SU-DHL-6 (cell line): ENCODE measurements around the gene SMAD7.

Experiments used
- H2AFZ ChIP-seq: fragments of 200-600 bp; sonication (generic); 2 replicates; pipeline ENCODE4 v1.6.1; 2014; ENCODE audit warnings: low read depth, mild to moderate bottlenecking, moderate library complexity, mixed read lengths, antibody characterized with exemption, low read length; ENCODE audit not compliant: severe bottlenecking
- H3F3A ChIP-seq: fragments of 200-600 bp; shearing (Covaris generic); 2 replicates; pipeline ENCODE4 v1.6.0; 2016; ENCODE audit warnings: antibody characterized with exemption, mild to moderate bottlenecking; ENCODE audit not compliant: insufficient read depth
- H3K27ac ChIP-seq: fragments of 200-600 bp; sonication (generic); 2 replicates; pipeline ENCODE4 v1.5.1; 2016; ENCODE audit warnings: low read depth, mild to moderate bottlenecking, low read length, moderate library complexity, mixed read lengths
- H3K27me3 ChIP-seq: fragments of 200-600 bp; sonication (generic), shearing (Covaris generic); 2 replicates; pipeline ENCODE4 v1.6.0; 2014; ENCODE audit warnings: mild to moderate bottlenecking, low read length
- H3K36me3 ChIP-seq: fragments of 200-600 bp; sonication (generic); 2 replicates; pipeline ENCODE4 v1.6.1; 2014; ENCODE audit warnings: mild to moderate bottlenecking, low read length, mixed read lengths
- H3K4me2 ChIP-seq: fragments of 300-600, 200-600 bp; shearing (Covaris generic), sonication (generic); 2 replicates; pipeline ENCODE4 v1.6.0; 2014; ENCODE audit warnings: low read length, low read depth, mild to moderate bottlenecking; ENCODE audit not compliant: poor library complexity, severe bottlenecking
- H3K4me3 ChIP-seq: fragments of 200-600 bp; sonication (generic); 2 replicates; pipeline ENCODE4 v1.5.1; 2014; ENCODE audit warnings: antibody characterized with exemption, low read length, mild to moderate bottlenecking, mixed read lengths; ENCODE audit not compliant: insufficient read depth, poor library complexity, severe bottlenecking
- H3K79me2 ChIP-seq: fragments of 200-600 bp; sonication (generic); 2 replicates; pipeline ENCODE4 v1.6.1; 2014; ENCODE audit warnings: mild to moderate bottlenecking, low read length, moderate library complexity; ENCODE audit not compliant: insufficient read depth
- H3K9ac ChIP-seq: fragments of 200-600 bp; sonication (generic); 2 replicates; pipeline ENCODE4 v1.7.0; 2014; ENCODE audit warnings: mild to moderate bottlenecking, low read length
- H3K9me2 ChIP-seq: fragments of 200-600 bp; sonication (generic); replicated peaks from 2 replicates; pipeline ENCODE4 v1.6.1; 2014; ENCODE audit warnings: low read length; ENCODE audit not compliant: insufficient read depth
- H3K9me3 ChIP-seq: fragments of 200-600 bp; sonication (generic); 2 replicates; pipeline ENCODE4 v1.6.1; 2014; ENCODE audit warnings: low read length, mixed read lengths; ENCODE audit not compliant: insufficient read depth
- H4K20me1 ChIP-seq: fragments of 200-600 bp; sonication (generic); 2 replicates; pipeline ENCODE4 v1.6.1; 2014; ENCODE audit warnings: low read depth, mild to moderate bottlenecking, antibody characterized with exemption, low read length, moderate library complexity, mixed read lengths
- CTCF ChIP-seq: fragments of 200-600 bp; sonication (generic); IDR thresholded peaks from one replicate; pipeline ENCODE4 v1.5.1; 2017; ENCODE audit warnings: antibody characterized with exemption, mild to moderate bottlenecking, low read length, moderate library complexity; ENCODE audit not compliant: insufficient read depth, poor library complexity, severe bottlenecking
- EZH2phosphoT487 ChIP-seq: fragments of 200-600 bp; sonication (generic), shearing (Covaris generic); conservative IDR thresholded peaks from 2 replicates; pipeline ENCODE4 v1.6.1; 2018; ENCODE audit warnings: mild to moderate bottlenecking, antibody characterized with exemption, low read length, moderate library complexity, mixed read lengths

SMAD7 gene

GRCh38 chr18:48949606-48950535, 894 bp downstream of the SMAD7 start:
- Histone ChIP-seq H3K27ac (peak overlapping the region; percentile 56), H3K9me2 (no peaks in the 10 kb centered on the region), H3K27me3 (no peaks in the 10 kb centered on the region), H3F3A (peaks cover 20% of the 10 kb centered on the region), H3K9ac (peak overlapping the region; percentile 62), H3K36me3 (0 out of 2 replicates have a peak, but pooled peaks cover 5% of the 10 kb centered on the region), H3K79me2 (0 out of 2 replicates have a peak, but pooled peaks cover 5% of the 10 kb centered on the region), H3K9me3 (no peaks in the 10 kb centered on the region), H4K20me1 (peaks cover 9% of the 10 kb centered on the region; the same call in 1 of the 2 replicates), H2AFZ (no peak overlapping the region), H3K4me2 (peak overlapping the region; percentile 69), H3K4me3 (peak overlapping the region; percentile 55)
- TF ChIP-seq EZH2phosphoT487 (no peak), CTCF (no peak)

- Histone ChIP-seq H3K4me2 (peak overlapping the region; percentile 69), H3K9me3 (no peaks in the 10 kb centered on the region), H3K27ac (peak overlapping the region; percentile 56), H3K9ac (peak overlapping the region; percentile 62), H2AFZ (peak overlapping the region; percentile 11), H3K79me2 (0 out of 2 replicates have a peak, but pooled peaks cover 6% of the 10 kb centered on the region), H3F3A (peaks cover 20% of the 10 kb centered on the region), H4K20me1 (peaks cover 9% of the 10 kb centered on the region; the same call in 1 of the 2 replicates), H3K9me2 (no peaks in the 10 kb centered on the region), H3K36me3 (0 out of 2 replicates have a peak, but pooled peaks cover 5% of the 10 kb centered on the region), H3K27me3 (no peaks in the 10 kb centered on the region), H3K4me3 (peak overlapping the region; percentile 55)
- no peak for TF ChIP-seq CTCF
- no peak for TF ChIP-seq EZH2phosphoT487
Observed at GRCh38 chr18:48949050-48949605, 1.6 kb downstream of the SMAD7 start.

- peak overlapping the region; percentile 62 for H3K9ac ChIP-seq
- H3K27me3 ChIP-seq: no peaks in the 10 kb centered on the region
- H3K27ac ChIP-seq: peak overlapping the region; percentile 39
- H4K20me1 ChIP-seq: peaks cover 9% of the 10 kb centered on the region; the same call in 1 of the 2 replicates
- peaks cover 19% of the 10 kb centered on the region for H3F3A ChIP-seq
- TF ChIP-seq EZH2phosphoT487 (0 out of 2 replicates have a peak, but pooled peaks have one; percentile 34), CTCF (no peak)
- H3K4me3 ChIP-seq: peak overlapping the region; percentile 55
- 0 out of 2 replicates have a peak, but pooled peaks cover 8% of the 10 kb centered on the region for H3K79me2 ChIP-seq
- no peaks in the 10 kb centered on the region for H3K9me2 ChIP-seq
- H3K4me2 ChIP-seq: peak overlapping the region; percentile 69
- peak overlapping the region; percentile 11 for H2AFZ ChIP-seq
- no peaks in the 10 kb centered on the region for H3K9me3 ChIP-seq
- H3K36me3 ChIP-seq: 0 out of 2 replicates have a peak, but pooled peaks cover 5% of the 10 kb centered on the region
Observed at GRCh38 chr18:48948112-48949049, 2.4 kb downstream of the SMAD7 start.
